Pancreas (tissue), 10 donors: Measurements from ENCODE around the gene PEX6. TPM values are rescaled to one million over a fixed set of nuclear protein-coding genes. Genes with fewer than 3 reads are reported as not detected.

Experiments
- ATAC-seq, 4 donors: fragments of 200-7000 bp; cut with Tn5 transposase; one replicate each; pipeline versions ENCODE4 v1.8.0 to v1.9.1; 2020; ENCODE audit warnings: mild to moderate bottlenecking in 4 of 4, moderate library complexity in 4 of 4
- DNase-seq, 6 donors: peaks; one replicate each; pipeline ENCODE4 v3.0.0-alpha.2; 2020
- FAIRE-seq: peaks from 2 replicates; lab custom pipeline; 2012; peaks lifted over from hg19 to GRCh38; lab: Jason Lieb, UNC
- H3K27ac ChIP-seq, 4 donors: fragments of 200-600 bp; sonication (generic); 1 replicate in 3 of 4; 2 replicates in 1 of 4; pipeline versions ENCODE4 v1.5.0 to v1.8.0; 2020
- H3K27me3 ChIP-seq, 4 donors: fragments of 200-600 bp; one replicate each; pipeline ENCODE4 v1.8.0; 2021
- H3K36me3 ChIP-seq, 3 donors: fragments of 200-600 bp; sonication (generic) in 1 of 3; one replicate each; pipeline versions ENCODE4 v1.5.0 to v1.8.0; 2020 to 2021
- H3K4me1 ChIP-seq, 3 donors: fragments of 200-600 bp; one replicate each; pipeline ENCODE4 v1.8.0; 2021
- H3K4me3 ChIP-seq, 4 donors: fragments of 200-600 bp; sonication (generic) in 2 of 4; one replicate each; pipeline versions ENCODE4 v1.5.0 to v1.8.0; 2020 to 2021
- H3K9me3 ChIP-seq, 4 donors: fragments of 200-600 bp; one replicate each; pipeline ENCODE4 v1.8.0; 2021
- WGBS, 2 donors: extraction: QIAGEN DNeasy Blood & Tissue Kit; methylation state at CpG; one replicate each; pipeline ENCODE4 v1.1.7; 2013; 5-methylcytosine and 5-hydroxymethylcytosine counted together
- intact Hi-C, 3 donors: fragments of 100-400 bp; cut with DNase I; formaldehyde crosslinking; loops; one replicate each; pipeline versions ENCODE4 v1.11.1 to v1.14.2; 2022
- polyA plus RNA-seq, 2 donors: library from polyadenylated mRNA; stranded (reverse); fragments of 200-250 nt; gene quantifications; one replicate each; pipeline ENCODE4 v1.2.3, GENCODE V29; 2013
- total RNA-seq, 6 donors: library from RNA; stranded (reverse); fragmentation: NEBNext Ultra II Directional in 4 of 6; extraction: Animal tissue kit (Norgen Biotek cat#: 25700) in 4 of 6; gene quantifications; one replicate each; pipeline versions ENCODE4 v1.2.1 to v1.2.4, GENCODE V29; 2021 to 2023
- TF ChIP-seq, protein P1 (sequence below), 4 donors: fragments of 200-600 bp; sonication (generic) in 3 of 4; IDR thresholded peaks; one replicate each; pipeline versions ENCODE4 v1.5.0 to v1.8.0; 2021; ENCODE audit warnings: antibody characterized with exemption in 4 of 4
- donor health status: healthy with polysubstance abuse.
- donor health status: DM: no; HTN: no; CAD: no; lungs with moderate emphysema.
- donor health status: DM: no; HTN: no; CAD: no.
- donor health status: control.
- donor health status: control.
- donor health status: Bipolar disorder and iron deficiency.
- donor health status: DM: yes; HTN: yes; CAD: no.
- donor health status: DM: no; HTN: no; CAD: no.
- donor health status: DM: no; HTN: no; CAD: no.
- donor health status: DM: yes; HTN: yes; CAD: no.

Gene PEX6
- total and polyA plus RNA-seq, 8 donors = 11.4 to 24.3 (median 17.6) TPM

DNA sequence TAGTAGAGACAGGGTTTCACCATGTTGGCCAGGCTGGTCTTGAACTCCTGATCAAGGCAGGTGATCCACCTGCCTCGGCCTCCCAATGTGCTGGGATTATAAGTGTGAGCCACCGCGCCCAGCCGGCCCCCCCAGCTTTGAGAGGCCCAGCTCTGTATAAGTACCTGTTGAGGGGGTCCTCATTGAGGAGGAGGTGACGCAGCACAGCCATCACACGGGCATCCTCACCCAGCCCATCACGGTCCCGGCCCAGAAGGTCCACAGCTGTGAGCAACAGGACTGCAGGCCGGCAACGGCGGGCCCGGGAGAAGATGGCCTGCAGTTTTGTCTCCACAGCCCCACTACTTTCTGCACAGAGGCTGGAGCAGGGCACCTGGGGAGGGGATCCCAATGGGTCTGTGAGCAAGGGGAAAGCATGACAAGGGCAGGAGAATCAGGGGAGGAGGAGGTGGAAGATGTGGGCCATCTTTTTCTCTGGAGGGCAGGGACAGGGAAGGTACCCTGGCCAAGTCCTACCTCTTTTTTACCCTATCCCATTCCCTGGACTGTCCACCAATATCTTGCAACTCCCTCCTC, 10.8 kb downstream of the PEX6 start:
- H3K4me1 ChIP-seq = no peaks in the 10 kb centered on the region
- intact Hi-C loops = no loop called here
- ATAC-seq = peak in 1 of 4 donors; percentile 1
- peaks cover 0 to 35% (median 14%) of the 10 kb centered on the region in 3 donors for H3K36me3 ChIP-seq
- DNase-seq = peak in 1 of 6 donors; percentile 84
- no peaks in the 10 kb centered on the region for H3K27me3 ChIP-seq
- no peak for FAIRE-seq
- TF ChIP-seq, protein P1, sequence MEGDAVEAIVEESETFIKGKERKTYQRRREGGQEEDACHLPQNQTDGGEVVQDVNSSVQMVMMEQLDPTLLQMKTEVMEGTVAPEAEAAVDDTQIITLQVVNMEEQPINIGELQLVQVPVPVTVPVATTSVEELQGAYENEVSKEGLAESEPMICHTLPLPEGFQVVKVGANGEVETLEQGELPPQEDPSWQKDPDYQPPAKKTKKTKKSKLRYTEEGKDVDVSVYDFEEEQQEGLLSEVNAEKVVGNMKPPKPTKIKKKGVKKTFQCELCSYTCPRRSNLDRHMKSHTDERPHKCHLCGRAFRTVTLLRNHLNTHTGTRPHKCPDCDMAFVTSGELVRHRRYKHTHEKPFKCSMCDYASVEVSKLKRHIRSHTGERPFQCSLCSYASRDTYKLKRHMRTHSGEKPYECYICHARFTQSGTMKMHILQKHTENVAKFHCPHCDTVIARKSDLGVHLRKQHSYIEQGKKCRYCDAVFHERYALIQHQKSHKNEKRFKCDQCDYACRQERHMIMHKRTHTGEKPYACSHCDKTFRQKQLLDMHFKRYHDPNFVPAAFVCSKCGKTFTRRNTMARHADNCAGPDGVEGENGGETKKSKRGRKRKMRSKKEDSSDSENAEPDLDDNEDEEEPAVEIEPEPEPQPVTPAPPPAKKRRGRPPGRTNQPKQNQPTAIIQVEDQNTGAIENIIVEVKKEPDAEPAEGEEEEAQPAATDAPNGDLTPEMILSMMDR (IDR thresholded peaks at IDR 0.05) = no peak
- 88 to 98% methylated on average over 12 of the region's 12 CpGs for WGBS, 2 donors
- H3K9me3 ChIP-seq = no peaks in the 10 kb centered on the region
- H3K4me3 ChIP-seq = no peak overlapping the region
- no peak overlapping the region for H3K27ac ChIP-seq

DNA sequence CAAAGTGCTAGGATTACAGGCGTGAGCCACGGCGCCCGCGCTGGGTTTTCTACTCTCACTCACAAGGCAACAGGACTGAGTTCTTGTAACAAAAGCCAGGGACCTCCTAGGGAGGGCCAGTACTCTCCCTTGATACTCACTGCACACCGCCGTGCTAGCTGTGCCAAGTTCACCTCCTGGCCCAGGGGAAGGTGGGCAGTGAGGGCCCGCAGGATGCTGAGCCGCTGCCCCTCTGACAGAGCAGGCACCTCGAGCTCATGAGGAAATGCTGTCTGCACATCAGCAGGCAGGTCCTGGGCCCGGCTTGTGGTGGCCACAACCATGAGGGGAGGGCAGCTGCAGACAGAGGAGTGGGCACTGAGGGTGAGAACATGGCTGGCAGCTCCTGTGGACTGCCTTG, 11.8 kb downstream of the PEX6 start:
- Histone ChIP-seq H3K27ac (no peak overlapping the region), H3K27me3 (no peaks in the 10 kb centered on the region), H3K9me3 (no peaks in the 10 kb centered on the region), H3K4me1 (peaks cover 0 to 1% (median 0%) of the 10 kb centered on the region in 3 donors), H3K4me3 (no peak overlapping the region), H3K36me3 (peaks cover 0 to 35% (median 14%) of the 10 kb centered on the region in 3 donors)
- WGBS, 2 donors = 91 to 98% methylated on average over 11 of the region's 11 CpGs
- DNase-seq (peak in 2 of 6 donors; percentile 41 to 79), ATAC-seq (no peak), FAIRE-seq (no peak)
- TF ChIP-seq, protein P1 (IDR thresholded peaks at IDR 0.05) = no peak
- intact Hi-C loops = no loop called here

DNA sequence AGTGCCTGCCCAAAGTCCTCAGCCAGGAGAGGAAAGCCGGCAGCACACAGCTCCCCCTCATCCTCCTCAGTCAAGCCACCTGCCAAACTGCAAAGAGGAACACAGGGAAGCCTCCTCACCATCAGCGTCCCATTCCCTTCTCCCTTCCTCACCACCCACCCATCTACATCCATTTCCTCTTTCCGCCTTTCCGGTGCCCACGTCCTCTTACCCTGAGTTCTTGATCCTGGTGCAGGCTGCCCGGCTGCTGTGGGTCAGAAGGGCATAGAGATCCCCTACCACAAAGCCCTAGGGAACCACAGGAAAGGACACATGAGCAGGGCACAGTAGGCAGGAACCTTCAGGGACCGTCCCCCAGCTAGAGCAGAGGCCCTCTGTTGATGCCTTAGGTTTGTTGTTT, 12.4 kb downstream of the PEX6 start:
- Histone ChIP-seq H3K27ac (no peak overlapping the region), H3K4me3 (no peak overlapping the region), H3K36me3 (peaks cover 0 to 35% (median 14%) of the 10 kb centered on the region in 3 donors), H3K9me3 (no peaks in the 10 kb centered on the region), H3K27me3 (no peaks in the 10 kb centered on the region), H3K4me1 (peaks cover 0 to 6% (median 0%) of the 10 kb centered on the region in 3 donors)
- TF ChIP-seq, protein P1 (IDR thresholded peaks at IDR 0.05) = no peak
- ATAC-seq = no peak
- intact Hi-C loops = no loop called here
- peak in 1 of 6 donors; percentile 40 for DNase-seq
- no peak for FAIRE-seq
- WGBS, 2 donors = 79 to 85% methylated on average over 7 of the region's 7 CpGs

DNA sequence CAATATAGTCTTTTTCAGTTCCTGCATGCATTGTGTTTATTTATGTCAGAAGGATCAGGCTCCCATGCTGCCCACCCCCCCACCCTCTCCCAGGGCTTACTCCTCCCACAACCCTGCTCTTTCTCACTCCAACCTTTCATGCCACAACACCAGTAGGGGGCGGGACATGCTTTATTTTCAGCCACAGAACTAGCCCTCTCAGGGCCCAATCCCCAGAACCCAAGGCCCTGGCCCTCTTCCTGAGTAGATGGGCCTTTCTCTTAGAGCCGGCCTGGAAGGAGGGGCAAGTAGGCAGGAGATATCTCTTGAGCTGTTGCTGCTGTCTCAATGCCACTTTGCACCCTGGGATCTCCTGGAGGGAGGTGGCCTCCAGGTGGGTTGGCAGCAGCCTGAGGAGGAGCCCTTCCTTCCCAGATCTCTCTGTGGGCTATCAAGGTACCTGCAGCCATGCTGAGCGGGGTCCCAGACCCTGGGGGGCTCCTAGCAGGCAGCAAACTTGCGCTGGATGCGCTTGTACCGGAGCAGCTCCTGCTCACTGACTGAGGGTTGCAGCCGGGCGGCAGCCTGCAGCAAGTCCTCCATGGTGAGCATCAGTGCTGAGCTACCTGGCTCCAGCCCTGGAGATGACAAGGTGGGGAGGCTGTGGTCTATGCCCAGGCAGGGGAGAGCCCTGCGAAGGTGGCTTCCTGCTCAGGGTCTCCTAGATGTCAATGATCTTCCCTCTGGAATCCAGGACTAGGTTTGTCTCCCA, 15.0 kb downstream of the PEX6 start:
- TF ChIP-seq, protein P1 (IDR thresholded peaks at IDR 0.05) = no peak
- no peaks in the 10 kb centered on the region for H3K9me3 ChIP-seq
- H3K36me3 ChIP-seq = peaks cover 0 to 35% (median 14%) of the 10 kb centered on the region in 3 donors
- no peak for FAIRE-seq
- DNase-seq = peak in 2 of 6 donors; percentile 42 to 74
- intact Hi-C loops = no loop called here
- peaks cover 0 to 13% (median 0%) of the 10 kb centered on the region in 3 donors for H3K4me1 ChIP-seq
- no peak overlapping the region for H3K4me3 ChIP-seq
- no peaks in the 10 kb centered on the region for H3K27me3 ChIP-seq
- H3K27ac ChIP-seq = no peak overlapping the region
- ATAC-seq = no peak
- WGBS, 2 donors = 80 to 85% methylated on average over 9 of the region's 9 CpGs
